Measurements from ENCODE around the gene ACTL7A. TPM values are rescaled to one million over a fixed set of nuclear protein-coding genes. Genes with fewer than 3 reads are reported as not detected.

ACTL7A gene, protein sequence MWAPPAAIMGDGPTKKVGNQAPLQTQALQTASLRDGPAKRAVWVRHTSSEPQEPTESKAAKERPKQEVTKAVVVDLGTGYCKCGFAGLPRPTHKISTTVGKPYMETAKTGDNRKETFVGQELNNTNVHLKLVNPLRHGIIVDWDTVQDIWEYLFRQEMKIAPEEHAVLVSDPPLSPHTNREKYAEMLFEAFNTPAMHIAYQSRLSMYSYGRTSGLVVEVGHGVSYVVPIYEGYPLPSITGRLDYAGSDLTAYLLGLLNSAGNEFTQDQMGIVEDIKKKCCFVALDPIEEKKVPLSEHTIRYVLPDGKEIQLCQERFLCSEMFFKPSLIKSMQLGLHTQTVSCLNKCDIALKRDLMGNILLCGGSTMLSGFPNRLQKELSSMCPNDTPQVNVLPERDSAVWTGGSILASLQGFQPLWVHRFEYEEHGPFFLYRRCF
- total RNA-seq, result not detected

GRCh38 chr9:108861997-108862396 lies at the start of gene ACTL7A:
TSS of gene ACTL7A (plus strand) at chr9:108862266. CDS start at chr9:108862323, 57 bp downstream.
- DNase-seq (ENCODE audit: low spot score) (no peak), ATAC-seq (no peak)
- no peak within 1 kb of the TSS for H3K27ac Mint-ChIP-seq
- no peak within 1 kb of the TSS for H3K4me3 Mint-ChIP-seq
- H3K36me3 Mint-ChIP-seq, result no peaks in the 10 kb centered on the region
- H3K4me1 Mint-ChIP-seq (ENCODE audit: low read depth in 2 of 2), result peaks cover 0 to 3% of the 10 kb centered on the region in 2 donors
- H3K9me3 Mint-ChIP-seq, result no peaks in the 10 kb centered on the region
- H3K27me3 Mint-ChIP-seq, result no peaks in the 10 kb centered on the region

- no peak for ATAC-seq
Measured at GRCh38 chr9:108812396-108813025, 49.6 kb upstream of the ACTL7A start.

DNA sequence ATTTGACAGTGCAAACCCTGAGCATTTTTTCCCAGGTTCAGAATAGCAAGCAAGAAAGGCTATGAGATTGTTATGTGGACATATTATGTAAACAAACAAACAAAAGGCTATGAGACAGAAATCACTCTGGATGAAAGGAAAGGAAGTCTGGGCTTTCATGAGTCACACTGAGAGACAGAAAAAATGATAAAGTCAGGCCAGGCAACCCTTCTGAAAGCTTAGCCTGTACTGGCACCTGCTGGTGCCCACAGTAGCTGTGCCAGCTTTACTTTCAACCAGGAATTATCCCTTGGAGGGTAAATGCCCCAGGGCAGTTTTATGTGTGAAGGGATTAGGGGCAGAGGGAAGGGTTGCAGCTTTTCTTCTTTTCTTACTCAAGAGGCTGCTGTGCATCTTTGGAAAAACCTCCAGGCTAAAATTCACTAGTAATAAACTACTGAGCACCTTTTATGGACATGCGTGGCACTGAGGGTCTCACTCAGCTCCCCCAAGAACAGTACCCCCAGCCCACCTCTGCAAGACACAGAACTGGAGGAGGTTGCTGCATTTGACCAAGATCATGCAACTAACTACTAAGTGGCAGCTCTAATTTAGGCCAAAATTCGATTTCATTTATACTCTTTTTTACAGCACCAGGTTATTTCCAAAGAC lies 48.0 kb upstream of the ACTL7A start:
- H3K36me3 Mint-ChIP-seq, result no peaks in the 10 kb centered on the region
- ATAC-seq (no peak), DNase-seq (ENCODE audit: low spot score) (no peak)
- H3K4me1 Mint-ChIP-seq (ENCODE audit: low read depth in 2 of 2), result peaks cover 0 to 9% of the 10 kb centered on the region in 2 donors
- no peaks in the 10 kb centered on the region for H3K9me3 Mint-ChIP-seq
- H3K27me3 Mint-ChIP-seq, result peaks cover 11 to 46% of the 10 kb centered on the region in 2 donors
- no peak overlapping the region for H3K27ac Mint-ChIP-seq
- no peak overlapping the region for H3K4me3 Mint-ChIP-seq

More at GRCh38 chr9:108812396-108813025, 49.6 kb upstream of the ACTL7A start:
- no peak overlapping the region for H3K27ac Mint-ChIP-seq
- peaks cover 13 to 41% of the 10 kb centered on the region in 2 donors for H3K27me3 Mint-ChIP-seq
- H3K36me3 Mint-ChIP-seq, result no peaks in the 10 kb centered on the region
- peaks cover 0 to 9% of the 10 kb centered on the region in 2 donors for H3K4me1 Mint-ChIP-seq (ENCODE audit: low read depth in 2 of 2)
- H3K4me3 Mint-ChIP-seq, result no peak overlapping the region
- no peaks in the 10 kb centered on the region for H3K9me3 Mint-ChIP-seq
- no peak for DNase-seq (ENCODE audit: low spot score)

DNA sequence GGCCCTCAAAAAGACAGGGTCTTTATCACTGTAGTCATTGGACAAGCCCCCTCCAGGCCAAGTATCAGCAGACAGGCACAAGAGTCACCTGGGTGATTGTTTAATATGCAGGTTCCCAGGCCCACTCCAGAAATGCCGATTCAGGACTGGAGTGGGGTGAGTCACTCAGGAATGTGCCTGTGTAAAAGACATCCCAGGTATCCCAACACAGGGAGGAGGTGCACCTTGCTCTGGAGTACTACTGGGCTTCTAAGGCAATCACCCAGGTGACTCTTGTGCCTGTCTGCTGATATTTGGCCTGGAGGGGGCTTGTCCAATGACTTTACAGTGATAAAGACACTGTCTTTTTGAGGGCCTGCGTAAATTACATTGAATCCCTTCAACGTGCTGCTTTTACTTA lies 46.9 kb upstream of the ACTL7A start:
- Mint-ChIP-seq H3K36me3 (no peaks in the 10 kb centered on the region), H3K27me3 (peaks cover 7 to 45% of the 10 kb centered on the region in 2 donors), H3K9me3 (peaks cover 3% of the 10 kb centered on the region), H3K4me1 (ENCODE audit: low read depth in 2 of 2) (peaks cover 0 to 9% of the 10 kb centered on the region in 2 donors), H3K27ac (no peak overlapping the region), H3K4me3 (no peak overlapping the region)
- no peak for ATAC-seq
- no peak for DNase-seq (ENCODE audit: low spot score)

- ATAC-seq (no peak), DNase-seq (ENCODE audit: low spot score) (no peak)
- Mint-ChIP-seq H3K4me1 (ENCODE audit: low read depth in 2 of 2) (peaks cover 0 to 9% of the 10 kb centered on the region in 2 donors), H3K9me3 (peaks cover 3% of the 10 kb centered on the region), H3K27me3 (peaks cover 7 to 45% of the 10 kb centered on the region in 2 donors), H3K27ac (no peak overlapping the region), H3K36me3 (no peaks in the 10 kb centered on the region), H3K4me3 (no peak overlapping the region)
Measured at GRCh38 chr9:108816037-108816436, 46.0 kb upstream of the ACTL7A start.

DNA sequence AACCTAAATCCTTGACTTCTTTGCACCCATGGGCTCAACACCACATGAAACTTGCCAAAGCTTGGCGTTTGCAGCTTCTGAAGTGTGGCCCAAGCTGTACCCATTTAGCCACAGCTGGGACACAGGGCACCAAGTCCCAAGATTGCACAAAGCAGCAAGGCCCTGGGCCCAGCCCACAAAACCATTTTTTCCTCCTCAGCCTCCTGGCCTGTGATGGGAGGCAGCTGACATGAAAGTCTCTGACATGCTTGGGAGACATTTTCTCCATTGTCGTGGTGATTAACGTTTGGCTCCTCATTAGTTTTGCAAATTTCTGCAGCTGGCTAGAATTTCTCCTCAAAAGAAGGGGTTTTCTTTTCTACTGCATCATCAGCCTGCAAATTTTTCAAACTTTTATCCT lies 38.2 kb upstream of the ACTL7A start:
- no peak for ATAC-seq
- peaks cover 5 to 18% of the 10 kb centered on the region in 2 donors for H3K27me3 Mint-ChIP-seq
- no peak overlapping the region for H3K4me3 Mint-ChIP-seq

GRCh38 chr9:108830272-108830671 lies 31.8 kb upstream of the ACTL7A start:
- DNase-seq (ENCODE audit: low spot score) (no peak), ATAC-seq (no peak)
- Mint-ChIP-seq H3K4me1 (ENCODE audit: low read depth in 2 of 2) (no peaks in the 10 kb centered on the region), H3K36me3 (no peaks in the 10 kb centered on the region), H3K27me3 (peaks cover 7 to 24% of the 10 kb centered on the region in 2 donors), H3K27ac (no peak overlapping the region), H3K9me3 (no peaks in the 10 kb centered on the region), H3K4me3 (no peak overlapping the region)

More for the DNA sequence above, 38.2 kb upstream of the ACTL7A start:
- Mint-ChIP-seq H3K9me3 (peaks cover 6% of the 10 kb centered on the region), H3K4me1 (ENCODE audit: low read depth in 2 of 2) (no peaks in the 10 kb centered on the region), H3K36me3 (no peaks in the 10 kb centered on the region), H3K27ac (no peak overlapping the region)
- DNase-seq (ENCODE audit: low spot score), result no peak

DNA sequence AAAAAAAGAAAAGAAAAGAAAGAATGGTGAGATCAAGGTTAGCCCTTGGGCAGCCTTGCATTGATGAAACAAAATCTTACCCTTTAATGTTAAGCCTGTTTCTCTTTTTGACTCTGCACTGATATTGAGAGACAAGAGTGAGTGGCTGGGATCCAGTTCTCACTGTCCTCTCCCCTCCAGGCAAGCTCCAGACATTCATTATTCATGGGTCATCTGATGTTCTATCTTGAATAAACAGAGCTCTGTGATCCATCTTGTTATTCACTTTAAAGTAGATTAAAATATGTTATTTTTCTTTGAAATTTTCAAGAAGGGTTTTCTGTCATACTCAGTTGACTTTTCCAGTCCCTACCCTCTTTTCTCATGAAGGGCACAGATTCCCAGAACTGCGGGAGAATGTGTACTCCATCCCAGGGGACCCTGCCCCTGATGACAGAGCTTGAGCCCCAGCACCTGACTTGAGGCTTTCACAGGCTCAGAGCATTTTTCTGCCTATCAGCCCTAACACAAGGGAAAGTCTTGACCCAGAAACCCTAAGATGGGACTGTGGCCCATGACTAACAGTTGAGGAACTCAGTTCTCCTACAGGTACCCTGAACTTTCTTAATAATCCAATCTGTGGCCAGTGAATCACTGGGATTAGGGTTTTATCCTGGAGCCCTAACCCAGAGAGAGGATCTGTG lies 30.4 kb upstream of the ACTL7A start:
- Mint-ChIP-seq H3K36me3 (no peaks in the 10 kb centered on the region), H3K27me3 (peaks cover 5 to 28% of the 10 kb centered on the region in 2 donors), H3K4me3 (no peak overlapping the region), H3K9me3 (no peaks in the 10 kb centered on the region), H3K4me1 (ENCODE audit: low read depth in 2 of 2) (no peaks in the 10 kb centered on the region), H3K27ac (no peak overlapping the region)
- no peak for DNase-seq (ENCODE audit: low spot score)
- ATAC-seq, result no peak

GRCh38 chr9:108832179-108832500 lies 29.9 kb upstream of the ACTL7A start:
- Mint-ChIP-seq H3K27ac (no peak overlapping the region), H3K4me1 (ENCODE audit: low read depth in 2 of 2) (no peaks in the 10 kb centered on the region), H3K9me3 (no peaks in the 10 kb centered on the region), H3K4me3 (no peak overlapping the region), H3K27me3 (peaks cover 5 to 28% of the 10 kb centered on the region in 2 donors), H3K36me3 (no peaks in the 10 kb centered on the region)
- DNase-seq (ENCODE audit: low spot score) (no peak), ATAC-seq (no peak)

DNA sequence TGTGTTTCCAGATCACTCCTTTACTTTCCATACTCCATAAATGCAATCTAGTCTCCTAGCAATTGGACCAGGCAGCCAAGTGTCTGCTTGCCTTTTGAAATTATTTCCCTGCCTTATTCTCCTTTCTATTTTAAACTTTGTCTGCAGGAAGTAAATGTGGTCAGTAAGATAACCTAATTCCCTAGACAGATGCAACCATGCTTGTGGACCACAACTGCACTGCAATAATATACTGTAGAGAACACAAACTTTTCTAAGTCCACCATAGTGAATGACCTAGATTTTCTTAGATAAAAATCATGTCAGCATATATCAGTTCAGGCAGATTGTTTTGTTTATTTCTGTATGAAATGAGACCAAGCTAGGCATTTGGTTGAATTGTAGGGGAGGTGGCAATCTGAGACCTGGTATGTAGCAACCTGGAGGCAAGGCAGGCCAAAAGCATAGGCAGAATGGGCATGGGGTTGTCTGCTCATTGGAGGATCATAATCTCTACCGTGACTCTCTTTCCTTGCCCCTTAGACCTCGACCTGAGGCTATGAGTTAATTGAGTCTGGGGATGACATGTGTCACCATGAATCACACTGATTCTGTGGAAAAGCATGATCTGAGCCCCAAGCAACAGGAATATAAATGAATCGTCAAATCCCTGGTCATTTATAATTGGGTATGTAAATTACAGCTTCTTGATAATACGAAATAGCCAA lies 27.0 kb upstream of the ACTL7A start:
- ATAC-seq, result no peak
- H3K36me3 Mint-ChIP-seq, result no peaks in the 10 kb centered on the region
- no peak for DNase-seq (ENCODE audit: low spot score)
- H3K4me3 Mint-ChIP-seq, result no peak overlapping the region
- peaks cover 5 to 19% of the 10 kb centered on the region in 2 donors for H3K27me3 Mint-ChIP-seq
- H3K4me1 Mint-ChIP-seq (ENCODE audit: low read depth in 2 of 2), result no peaks in the 10 kb centered on the region
- H3K27ac Mint-ChIP-seq, result no peak overlapping the region
- no peaks in the 10 kb centered on the region for H3K9me3 Mint-ChIP-seq

- H3K4me1 Mint-ChIP-seq (ENCODE audit: low read depth in 2 of 2), result no peaks in the 10 kb centered on the region
- H3K9me3 Mint-ChIP-seq, result no peaks in the 10 kb centered on the region
- H3K27me3 Mint-ChIP-seq, result peaks cover under 1 to 13% of the 10 kb centered on the region in 2 donors
- no peak for DNase-seq (ENCODE audit: low spot score)
- no peak overlapping the region for H3K4me3 Mint-ChIP-seq
- no peaks in the 10 kb centered on the region for H3K36me3 Mint-ChIP-seq
- no peak for ATAC-seq
- H3K27ac Mint-ChIP-seq, result no peak overlapping the region
Measured at GRCh38 chr9:108835831-108836230, 26.2 kb upstream of the ACTL7A start.

GRCh38 chr9:108836319-108836718 lies 25.7 kb upstream of the ACTL7A start:
- Mint-ChIP-seq H3K36me3 (no peaks in the 10 kb centered on the region), H3K4me3 (no peak overlapping the region), H3K4me1 (ENCODE audit: low read depth in 2 of 2) (no peaks in the 10 kb centered on the region), H3K27ac (no peak overlapping the region), H3K9me3 (no peaks in the 10 kb centered on the region), H3K27me3 (peaks cover 0 to 12% of the 10 kb centered on the region in 2 donors)
- no peak for ATAC-seq
- DNase-seq (ENCODE audit: low spot score), result no peak

DNA sequence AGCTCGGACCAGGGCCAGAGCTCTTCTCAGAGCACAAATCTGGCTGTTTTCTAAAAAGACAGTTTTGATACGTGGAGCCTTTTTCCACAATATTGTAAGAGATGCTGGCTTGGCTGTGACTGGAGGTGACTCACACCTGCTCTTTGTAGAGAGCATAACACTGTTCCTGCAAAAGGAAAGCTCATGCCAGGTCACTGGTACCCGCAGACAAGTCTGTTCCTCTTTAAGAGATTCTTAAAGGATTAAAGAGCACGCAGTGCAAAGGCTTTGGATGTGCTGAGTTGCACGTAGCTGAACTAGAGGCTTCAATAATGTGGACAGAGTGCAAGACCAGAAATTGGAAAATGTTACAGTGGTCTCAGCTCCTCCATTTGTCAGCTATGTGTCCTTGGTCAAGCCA lies 25.3 kb upstream of the ACTL7A start:
- Mint-ChIP-seq H3K27ac (no peak overlapping the region), H3K4me1 (ENCODE audit: low read depth in 2 of 2) (no peaks in the 10 kb centered on the region), H3K36me3 (no peaks in the 10 kb centered on the region), H3K27me3 (peaks cover 0 to 12% of the 10 kb centered on the region in 2 donors), H3K9me3 (no peaks in the 10 kb centered on the region), H3K4me3 (no peak overlapping the region)
- no peak for ATAC-seq
- DNase-seq (ENCODE audit: low spot score), result no peak
